Measurements from ENCODE around the gene ANO1.

DNA sequence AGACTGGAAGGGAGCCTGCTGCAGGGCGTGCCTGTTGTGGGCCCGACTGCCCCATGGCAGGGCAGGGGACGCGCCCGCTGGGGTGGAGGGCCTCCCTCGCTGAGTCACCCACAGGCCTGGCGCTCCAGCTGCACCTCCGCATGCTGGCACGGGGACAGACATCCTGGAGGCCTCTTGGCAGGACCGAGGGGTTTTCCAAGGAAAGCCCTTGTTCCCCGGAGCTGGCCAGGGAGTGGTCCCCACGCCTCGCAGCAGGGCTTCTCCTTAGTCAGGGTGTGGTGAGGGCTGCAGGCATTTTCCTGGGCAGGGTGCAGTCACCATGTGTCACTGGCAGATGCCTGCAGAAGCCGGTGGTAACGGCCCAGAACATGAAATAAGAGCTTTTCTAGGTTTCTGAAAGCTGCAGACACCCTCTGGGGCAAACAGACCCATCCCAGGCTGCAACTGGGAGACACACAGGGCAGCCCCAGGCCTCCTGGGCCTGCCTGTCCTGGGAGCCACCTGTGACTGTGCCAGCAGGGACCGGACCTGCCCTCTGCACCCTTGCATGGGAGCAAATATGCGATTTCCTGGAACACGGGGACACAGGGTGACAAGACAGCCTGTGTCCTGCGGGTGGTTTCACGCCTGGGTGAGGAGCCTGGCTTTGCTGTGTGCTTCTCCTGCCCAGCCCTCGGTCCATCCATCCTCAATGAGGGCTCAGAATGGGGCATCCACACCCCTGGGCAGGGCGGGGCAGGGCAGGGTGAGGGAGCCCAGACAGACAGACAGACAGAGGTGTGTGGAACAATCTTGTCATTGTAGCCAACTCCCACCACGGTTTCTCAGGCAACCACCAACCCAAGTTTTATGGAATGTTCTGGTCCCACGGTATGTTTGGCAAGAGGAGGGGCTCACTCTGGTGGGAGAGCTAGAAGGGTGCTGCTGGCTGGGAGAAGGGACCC is 81.8 kb downstream of the ANO1 start:
- TF ChIP-seq, protein P1, sequence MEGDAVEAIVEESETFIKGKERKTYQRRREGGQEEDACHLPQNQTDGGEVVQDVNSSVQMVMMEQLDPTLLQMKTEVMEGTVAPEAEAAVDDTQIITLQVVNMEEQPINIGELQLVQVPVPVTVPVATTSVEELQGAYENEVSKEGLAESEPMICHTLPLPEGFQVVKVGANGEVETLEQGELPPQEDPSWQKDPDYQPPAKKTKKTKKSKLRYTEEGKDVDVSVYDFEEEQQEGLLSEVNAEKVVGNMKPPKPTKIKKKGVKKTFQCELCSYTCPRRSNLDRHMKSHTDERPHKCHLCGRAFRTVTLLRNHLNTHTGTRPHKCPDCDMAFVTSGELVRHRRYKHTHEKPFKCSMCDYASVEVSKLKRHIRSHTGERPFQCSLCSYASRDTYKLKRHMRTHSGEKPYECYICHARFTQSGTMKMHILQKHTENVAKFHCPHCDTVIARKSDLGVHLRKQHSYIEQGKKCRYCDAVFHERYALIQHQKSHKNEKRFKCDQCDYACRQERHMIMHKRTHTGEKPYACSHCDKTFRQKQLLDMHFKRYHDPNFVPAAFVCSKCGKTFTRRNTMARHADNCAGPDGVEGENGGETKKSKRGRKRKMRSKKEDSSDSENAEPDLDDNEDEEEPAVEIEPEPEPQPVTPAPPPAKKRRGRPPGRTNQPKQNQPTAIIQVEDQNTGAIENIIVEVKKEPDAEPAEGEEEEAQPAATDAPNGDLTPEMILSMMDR (IDR thresholded peaks at IDR 0.05; ENCODE audit: insufficient read depth, low read depth, low read length), result no peak
- no peak for TF ChIP-seq EZH2 (IDR thresholded peaks at IDR 0.05; ENCODE audit: insufficient read depth, low read length)
